Suprapubic skin (tissue), 4 donors: ENCODE measurements around the gene COQ3. TPM values are rescaled to one million over a fixed set of nuclear protein-coding genes. Genes with fewer than 3 reads are reported as not detected.

Experiments
- DNase-seq, 2 donors: peaks; one replicate each; pipeline ENCODE4 v3.0.0-alpha.2; 2019; ENCODE audit warnings: low spot score in 2 of 2
- H3K27ac ChIP-seq: fragments of 200-600 bp; sonication (generic); one replicate; pipeline ENCODE4 v1.5.1; 2019
- H3K27me3 ChIP-seq: fragments of 200-600 bp; sonication (generic); one replicate; pipeline ENCODE4 v1.5.1; 2019
- H3K36me3 ChIP-seq: fragments of 200-600 bp; sonication (generic); one replicate; pipeline ENCODE4 v1.5.1; 2019
- H3K4me1 ChIP-seq: fragments of 200-600 bp; sonication (generic); one replicate; pipeline ENCODE4 v1.5.1; 2019
- H3K4me3 ChIP-seq: fragments of 200-600 bp; sonication (generic); one replicate; pipeline ENCODE4 v1.5.1; 2019; ENCODE audit warnings: mild to moderate bottlenecking
- H3K9me3 ChIP-seq: fragments of 200-600 bp; sonication (generic); one replicate; pipeline ENCODE4 v1.5.1; 2019
- CTCF ChIP-seq, 2 donors: fragments of 200-600 bp in 1 of 2; fragments of 450-650 bp in 1 of 2; sonication (generic) in 1 of 2; IDR thresholded peaks; one replicate each; pipeline ENCODE4 v1.5.1; 2016 to 2019; ENCODE audit warnings: antibody characterized with exemption in 2 of 2, mild to moderate bottlenecking in 1 of 2, moderate library complexity in 1 of 2
- EP300 ChIP-seq: sonication (generic); formaldehyde crosslinking; IDR thresholded peaks from one replicate; pipeline ENCODE4 v1.6.1; 2017; ENCODE audit warnings: antibody characterized with exemption
- POLR2A ChIP-seq, 2 donors: fragments of 450-650 bp; IDR thresholded peaks; one replicate each; pipeline ENCODE4 v1.6.1; 2017; ENCODE audit warnings: antibody characterized with exemption in 2 of 2, mild to moderate bottlenecking in 2 of 2, moderate library complexity in 2 of 2
- POLR2AphosphoS5 ChIP-seq, 3 donors: sonication (generic); formaldehyde crosslinking; IDR thresholded peaks; one replicate each; pipeline ENCODE4 v1.6.1; 2017; ENCODE audit warnings: antibody characterized with exemption in 3 of 3
- WGBS: methylation state at CpG from one replicate; pipeline ENCODE4 v1.1.5; 2018; 5-methylcytosine and 5-hydroxymethylcytosine counted together
- total RNA-seq, 4 donors: library from RNA; depleted of rRNA; stranded (reverse); fragments of >200 nt; gene quantifications; one replicate each; pipeline ENCODE4 v1.1.0, GENCODE V29; 2016

The COQ3 gene
- 1 to 10 TPM; 1.4 to 4.7 (median 3.5) TPM for total RNA-seq

GRCh38 chr6:99393698-99394531, at the start of gene COQ3:
TSS of gene COQ3 (minus strand) at chr6:99394195. CDS start at chr6:99394179, 16 bp downstream.
- 14% methylated on average over 44 of the region's 56 CpGs for WGBS
- peak; percentile 81 to 82 for DNase-seq
- Histone ChIP-seq H3K27me3 (no peaks in the 10 kb centered on the region), H3K27ac (peak within 1 kb of the TSS; percentile 80), H3K4me1 (peaks cover 9% of the 10 kb centered on the region), H3K9me3 (no peaks in the 10 kb centered on the region), H3K36me3 (peaks cover 4% of the 10 kb centered on the region), H3K4me3 (peak within 1 kb of the TSS; percentile 87)
- TF ChIP-seq CTCF (IDR thresholded peaks at IDR 0.05) (no peak), POLR2A (IDR thresholded peaks at IDR 0.05) (no peak), EP300 (no peak), POLR2AphosphoS5 (IDR thresholded peaks at IDR 0.05) (no peak)

- peaks cover 17% of the 10 kb centered on the region for H3K36me3 ChIP-seq
These were observed 40.9 kb upstream of the COQ3 start for GRCh38 chr6:99434702-99435530.

GRCh38 chr6:99432877-99433276, 38.9 kb upstream of the COQ3 start:
- H3K27me3 ChIP-seq = no peaks in the 10 kb centered on the region
- WGBS = 86% methylated on average over 2 of the region's 2 CpGs

More at GRCh38 chr6:99434702-99435530, 40.9 kb upstream of the COQ3 start:
- Histone ChIP-seq H3K27me3 (no peaks in the 10 kb centered on the region), H3K9me3 (no peaks in the 10 kb centered on the region), H3K4me1 (peaks cover 4% of the 10 kb centered on the region), H3K4me3 (no peak overlapping the region), H3K27ac (no peak overlapping the region)
- DNase-seq = no peak
- no peak for TF ChIP-seq POLR2A (IDR thresholded peaks at IDR 0.05)
- TF ChIP-seq POLR2AphosphoS5 (IDR thresholded peaks at IDR 0.05) = no peak
- TF ChIP-seq CTCF (IDR thresholded peaks at IDR 0.05) = peak in 1 of 2 donors; percentile 56
- WGBS = 8% methylated on average over 3 of the region's 3 CpGs

GRCh38 chr6:99431901-99432300, 37.9 kb upstream of the COQ3 start:
- H3K27me3 ChIP-seq = no peaks in the 10 kb centered on the region
- no peaks in the 10 kb centered on the region for H3K9me3 ChIP-seq
- no peak for DNase-seq
- no peak overlapping the region for H3K27ac ChIP-seq
- H3K4me1 ChIP-seq = peaks cover 18% of the 10 kb centered on the region
- peaks cover 12% of the 10 kb centered on the region for H3K36me3 ChIP-seq
- no peak for TF ChIP-seq POLR2A (IDR thresholded peaks at IDR 0.05)
- TF ChIP-seq EP300 = no peak
- TF ChIP-seq CTCF (IDR thresholded peaks at IDR 0.05) = no peak
- no peak for TF ChIP-seq POLR2AphosphoS5 (IDR thresholded peaks at IDR 0.05)
- 96% methylated on average over 2 of the region's 2 CpGs for WGBS
- no peak overlapping the region for H3K4me3 ChIP-seq

More at GRCh38 chr6:99432877-99433276, 38.9 kb upstream of the COQ3 start:
- Histone ChIP-seq H3K36me3 (peaks cover 17% of the 10 kb centered on the region), H3K4me3 (no peak overlapping the region), H3K4me1 (peaks cover 8% of the 10 kb centered on the region), H3K9me3 (no peaks in the 10 kb centered on the region), H3K27ac (no peak overlapping the region)
- DNase-seq = no peak
- no peak for TF ChIP-seq EP300
- no peak for TF ChIP-seq POLR2A (IDR thresholded peaks at IDR 0.05)
- TF ChIP-seq POLR2AphosphoS5 (IDR thresholded peaks at IDR 0.05) = no peak
- TF ChIP-seq CTCF (IDR thresholded peaks at IDR 0.05) = no peak

GRCh38 chr6:99427988-99428387, 34.0 kb upstream of the COQ3 start:
- no peak overlapping the region for H3K4me3 ChIP-seq
- 92% methylated on average over 5 of the region's 5 CpGs for WGBS
- H3K27ac ChIP-seq = no peak overlapping the region
- TF ChIP-seq EP300 (no peak), POLR2A (IDR thresholded peaks at IDR 0.05) (no peak)
- H3K9me3 ChIP-seq = no peaks in the 10 kb centered on the region
- H3K27me3 ChIP-seq = no peaks in the 10 kb centered on the region
- H3K36me3 ChIP-seq = peaks cover 3% of the 10 kb centered on the region
- DNase-seq = no peak
- peaks cover 38% of the 10 kb centered on the region for H3K4me1 ChIP-seq
